GM12878 (cell line): ENCODE measurements around the gene SF3A1. TPM values are rescaled to one million over a fixed set of nuclear protein-coding genes. Genes with fewer than 3 reads are reported as not detected.

Experiments
- CHD1 ChIP-seq: IDR thresholded peaks from 2 replicates; pipeline ENCODE4 v1.6.1; 2012; ENCODE audit warnings: low read depth, low read length, improper control_type of control experiment
- EP300 ChIP-seq, 2 experiments: fragments of 150-350 bp in 1 of 2; IDR thresholded peaks; 2 replicates each; pipeline ENCODE4 v1.6.1; 2011 to 2012; ENCODE audit warnings: low read depth in 2 of 2, low read length in 2 of 2, borderline replicate concordance in 1 of 2, improper control_type of control experiment in 1 of 2, inconsistent platforms in 1 of 2; ENCODE audit not compliant: control insufficient read depth in 1 of 2
- ETV6 ChIP-seq, 2 experiments: fragments of 450-650 bp in 1 of 2; IDR thresholded peaks in 1 of 2; conservative IDR thresholded peaks in 1 of 2; 2 replicates each; pipeline ENCODE4 v1.6.1; 2014; ENCODE audit warnings: antibody characterized with exemption in 1 of 2, borderline replicate concordance in 1 of 2, low read depth in 1 of 2, mild to moderate bottlenecking in 1 of 2, moderate library complexity in 1 of 2
- GABPA ChIP-seq: IDR thresholded peaks from 2 replicates; pipeline ENCODE4 v1.6.1; 2014; ENCODE audit warnings: antibody characterized with exemption, low read depth, mild to moderate bottlenecking, inconsistent platforms
- HDAC2 ChIP-seq: fragments of 200-600 bp; sonication (generic); IDR thresholded peaks from 2 replicates; pipeline ENCODE4 v1.6.1; 2017
- HDGF ChIP-seq: fragments of 450-650 bp; IDR thresholded peaks from 2 replicates; pipeline ENCODE4 v1.6.1; 2016; ENCODE audit warnings: antibody characterized with exemption
- KAT2A ChIP-seq: conservative IDR thresholded peaks from 2 replicates; pipeline ENCODE4 v1.6.1; 2011; ENCODE audit warnings: low read depth, low read length; ENCODE audit not compliant: control insufficient read depth
- KDM1A ChIP-seq: fragments of 200-600 bp; sonication (generic); IDR thresholded peaks from 2 replicates; pipeline ENCODE4 v1.6.1; 2016; ENCODE audit warnings: borderline replicate concordance
- LARP7 ChIP-seq: fragments of 450-650 bp; IDR thresholded peaks from 2 replicates; pipeline ENCODE4 v1.6.1; 2017; ENCODE audit warnings: mild to moderate bottlenecking
- NFYA ChIP-seq: IDR thresholded peaks from 2 replicates; pipeline ENCODE4 v1.6.1; 2011; ENCODE audit warnings: low read depth, mild to moderate bottlenecking, low read length, improper control_type of control experiment, borderline replicate concordance
- RELA ChIP-seq: fragments of 450-650 bp; IDR thresholded peaks from 2 replicates; pipeline ENCODE4 v1.8.0; 2014; ENCODE audit warnings: borderline replicate concordance; ENCODE audit not compliant: partially characterized antibody
- RFX5 ChIP-seq: IDR thresholded peaks from 2 replicates; pipeline ENCODE4 v1.6.1; 2011; ENCODE audit warnings: low read depth, low read length, improper control_type of control experiment
- TCF12 ChIP-seq: IDR thresholded peaks from 2 replicates; pipeline ENCODE4 v1.6.1; 2011; ENCODE audit warnings: low read depth, mild to moderate bottlenecking, low read length
- ZBTB11 ChIP-seq: fragments of 450-650 bp; formaldehyde crosslinking; IDR thresholded peaks from 2 replicates; pipeline ENCODE4 v1.5.0; 2022; ENCODE audit warnings: mild to moderate bottlenecking, missing genetic modification characterization
- ZNF24 ChIP-seq: fragments of 450-650 bp; IDR thresholded peaks from 2 replicates; pipeline ENCODE4 v1.6.1; 2017; ENCODE audit warnings: antibody characterized with exemption, mild to moderate bottlenecking
- polyA plus RNA-seq, 11 experiments: library from polyadenylated mRNA; depleted of rRNA in 4 of 11; unstranded in 6 of 11; stranded (reverse) in 5 of 11; fragments of >200 nt; fragmentation: Nextera tagmentation in 4 of 11; fragmentation: Illumina TruSeq in 1 of 11; extraction: Ambion mirVana in 4 of 11; extraction: Trizol in 1 of 11; gene quantifications; 1 replicate in 1 of 11; 2 replicates in 10 of 11; pipeline versions ENCODE4 v1.2.1 to v1.2.3, GENCODE V29; 2011 to 2016; ENCODE audit warnings: inconsistent platforms in 2 of 11, missing spikeins in 2 of 11, low read depth in 1 of 11
- total RNA-seq, 4 experiments: library from RNA; depleted of rRNA in 3 of 4; stranded (reverse); fragments of >200 nt in 3 of 4; fragmentation: Illumina TruSeq in 1 of 4; extraction: Trizol in 1 of 4; gene quantifications; 2 replicates each; pipeline versions ENCODE4 v1.2.1 to v1.2.3, GENCODE V29; 2013 to 2021
- TF ChIP-seq, protein P1 (sequence below): fragments of 150-350 bp; IDR thresholded peaks from 2 replicates; pipeline ENCODE4 v1.6.1; 2016; ENCODE audit warnings: low read depth, low read length
- TF ChIP-seq, protein P2 (sequence below): IDR thresholded peaks from 2 replicates; pipeline ENCODE4 v1.6.1; 2011; ENCODE audit warnings: borderline replicate concordance, low read depth, mild to moderate bottlenecking, moderate library complexity, mixed read lengths, low read length; ENCODE audit not compliant: insufficient read depth; ENCODE audit errors: extremely low read length
- TF ChIP-seq, protein P3 (sequence below): fragments of 450-650 bp; IDR thresholded peaks from 2 replicates; pipeline ENCODE4 v1.6.1; 2016; ENCODE audit warnings: mild to moderate bottlenecking
- TF ChIP-seq, protein P4 (sequence below): IDR thresholded peaks from 2 replicates; pipeline ENCODE4 v1.6.1; 2012; ENCODE audit warnings: low read depth, low read length, improper control_type of control experiment

The SF3A1 gene
- total and polyA plus RNA-seq, 10 of the 15 experiments (the other 5 are each of a cell fraction or from before 2014, with no cell fraction given): 10.4 to 239 (median 46.0) TPM

DNA sequence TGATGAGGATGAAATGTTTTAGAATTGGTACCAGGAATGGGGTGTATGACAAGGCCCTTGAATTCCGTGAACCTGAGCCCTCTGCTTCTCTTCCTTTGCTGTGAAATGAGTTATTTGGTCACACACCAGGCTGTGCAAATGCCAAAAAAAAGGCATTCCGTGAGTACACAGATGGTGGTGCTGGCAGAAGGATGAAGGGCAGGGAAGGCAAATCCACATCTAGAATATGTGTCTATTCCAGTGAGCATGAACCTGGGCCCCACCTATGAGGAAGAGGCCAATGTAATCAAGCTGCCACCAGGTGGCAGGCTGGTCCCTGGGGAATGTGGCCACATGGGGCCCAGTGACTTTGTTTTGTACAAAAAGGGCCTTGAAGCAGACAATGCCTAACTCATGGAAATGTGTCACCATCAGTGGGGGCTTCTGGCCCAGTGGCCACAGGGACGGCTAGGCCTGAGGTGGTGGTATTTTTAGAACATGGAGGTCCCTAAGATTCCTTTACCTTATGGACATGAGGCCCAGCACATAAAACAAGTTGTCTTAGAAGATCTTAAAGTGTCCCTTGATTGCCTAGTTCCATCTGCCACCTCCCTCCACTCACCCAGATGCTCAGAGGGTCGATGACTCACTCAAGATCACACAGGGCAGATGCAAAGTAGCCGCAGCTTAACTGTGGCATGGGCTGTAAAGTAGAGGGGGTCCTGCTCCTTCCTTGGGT is 34.4 kb upstream of the SF3A1 start (continued):
- TF ChIP-seq, protein P1, sequence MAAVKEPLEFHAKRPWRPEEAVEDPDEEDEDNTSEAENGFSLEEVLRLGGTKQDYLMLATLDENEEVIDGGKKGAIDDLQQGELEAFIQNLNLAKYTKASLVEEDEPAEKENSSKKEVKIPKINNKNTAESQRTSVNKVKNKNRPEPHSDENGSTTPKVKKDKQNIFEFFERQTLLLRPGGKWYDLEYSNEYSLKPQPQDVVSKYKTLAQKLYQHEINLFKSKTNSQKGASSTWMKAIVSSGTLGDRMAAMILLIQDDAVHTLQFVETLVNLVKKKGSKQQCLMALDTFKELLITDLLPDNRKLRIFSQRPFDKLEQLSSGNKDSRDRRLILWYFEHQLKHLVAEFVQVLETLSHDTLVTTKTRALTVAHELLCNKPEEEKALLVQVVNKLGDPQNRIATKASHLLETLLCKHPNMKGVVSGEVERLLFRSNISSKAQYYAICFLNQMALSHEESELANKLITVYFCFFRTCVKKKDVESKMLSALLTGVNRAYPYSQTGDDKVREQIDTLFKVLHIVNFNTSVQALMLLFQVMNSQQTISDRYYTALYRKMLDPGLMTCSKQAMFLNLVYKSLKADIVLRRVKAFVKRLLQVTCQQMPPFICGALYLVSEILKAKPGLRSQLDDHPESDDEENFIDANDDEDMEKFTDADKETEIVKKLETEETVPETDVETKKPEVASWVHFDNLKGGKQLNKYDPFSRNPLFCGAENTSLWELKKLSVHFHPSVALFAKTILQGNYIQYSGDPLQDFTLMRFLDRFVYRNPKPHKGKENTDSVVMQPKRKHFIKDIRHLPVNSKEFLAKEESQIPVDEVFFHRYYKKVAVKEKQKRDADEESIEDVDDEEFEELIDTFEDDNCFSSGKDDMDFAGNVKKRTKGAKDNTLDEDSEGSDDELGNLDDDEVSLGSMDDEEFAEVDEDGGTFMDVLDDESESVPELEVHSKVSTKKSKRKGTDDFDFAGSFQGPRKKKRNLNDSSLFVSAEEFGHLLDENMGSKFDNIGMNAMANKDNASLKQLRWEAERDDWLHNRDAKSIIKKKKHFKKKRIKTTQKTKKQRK: no peak
- TF ChIP-seq LARP7: no peak
- no peak for TF ChIP-seq ZBTB11 (CRISPR knock-in tag)
- TF ChIP-seq HDGF: no peak
- no peak for TF ChIP-seq RFX5
- TF ChIP-seq GABPA: no peak
- no peak for TF ChIP-seq HDAC2
- no peak for TF ChIP-seq ZNF24
- no peak for TF ChIP-seq KDM1A
- TF ChIP-seq RELA: no peak
- TF ChIP-seq, protein P2, sequence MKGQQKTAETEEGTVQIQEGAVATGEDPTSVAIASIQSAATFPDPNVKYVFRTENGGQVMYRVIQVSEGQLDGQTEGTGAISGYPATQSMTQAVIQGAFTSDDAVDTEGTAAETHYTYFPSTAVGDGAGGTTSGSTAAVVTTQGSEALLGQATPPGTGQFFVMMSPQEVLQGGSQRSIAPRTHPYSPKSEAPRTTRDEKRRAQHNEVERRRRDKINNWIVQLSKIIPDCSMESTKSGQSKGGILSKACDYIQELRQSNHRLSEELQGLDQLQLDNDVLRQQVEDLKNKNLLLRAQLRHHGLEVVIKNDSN: peak; percentile 40
- TF ChIP-seq TCF12: 0 out of 2 replicates have a peak, but pooled peaks have one; percentile 40
- TF ChIP-seq, protein P3, sequence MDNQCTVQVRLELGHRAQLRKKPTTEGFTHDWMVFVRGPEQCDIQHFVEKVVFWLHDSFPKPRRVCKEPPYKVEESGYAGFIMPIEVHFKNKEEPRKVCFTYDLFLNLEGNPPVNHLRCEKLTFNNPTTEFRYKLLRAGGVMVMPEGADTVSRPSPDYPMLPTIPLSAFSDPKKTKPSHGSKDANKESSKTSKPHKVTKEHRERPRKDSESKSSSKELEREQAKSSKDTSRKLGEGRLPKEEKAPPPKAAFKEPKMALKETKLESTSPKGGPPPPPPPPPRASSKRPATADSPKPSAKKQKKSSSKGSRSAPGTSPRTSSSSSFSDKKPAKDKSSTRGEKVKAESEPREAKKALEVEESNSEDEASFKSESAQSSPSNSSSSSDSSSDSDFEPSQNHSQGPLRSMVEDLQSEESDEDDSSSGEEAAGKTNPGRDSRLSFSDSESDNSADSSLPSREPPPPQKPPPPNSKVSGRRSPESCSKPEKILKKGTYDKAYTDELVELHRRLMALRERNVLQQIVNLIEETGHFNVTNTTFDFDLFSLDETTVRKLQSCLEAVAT: no peak
- no peak for TF ChIP-seq CHD1
- TF ChIP-seq, protein P4, sequence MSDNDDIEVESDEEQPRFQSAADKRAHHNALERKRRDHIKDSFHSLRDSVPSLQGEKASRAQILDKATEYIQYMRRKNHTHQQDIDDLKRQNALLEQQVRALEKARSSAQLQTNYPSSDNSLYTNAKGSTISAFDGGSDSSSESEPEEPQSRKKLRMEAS: peak; percentile 54; the same call in 1 of the 2 replicates
- no peak for TF ChIP-seq ETV6 (conservative IDR thresholded peaks at IDR 0.05 in 1 of 2, IDR thresholded peaks at IDR 0.05 in 1 of 2; ENCODE audit: borderline replicate concordance in 1 of 2, low read depth in 1 of 2)
- TF ChIP-seq KAT2A: no peak
- no peak for TF ChIP-seq EP300 (IDR thresholded peaks at IDR 0.05; ENCODE audit: borderline replicate concordance in 1 of 2, control insufficient read depth in 1 of 2, low read depth in 2 of 2, low read length in 2 of 2)
- TF ChIP-seq NFYA: no peak
